Fibroblast of mammary gland (primary cell): Measurements from ENCODE around the gene MAP7D1.

Experiments
- DNase-seq: peaks from one replicate; pipeline ENCODE4 v3.0.0-alpha.2; 2010; ENCODE audit warnings: low read depth
- H3K4me3 ChIP-seq: 2 replicates; pipeline ENCODE4 v1.5.1; 2011; ENCODE audit warnings: low read depth, mild to moderate bottlenecking, low read length, moderate library complexity; ENCODE audit not compliant: control insufficient read depth
- CTCF ChIP-seq: conservative IDR thresholded peaks from 2 replicates; pipeline ENCODE4 v1.5.1; 2011; ENCODE audit warnings: low read depth, low read length, inconsistent platforms; ENCODE audit not compliant: control insufficient read depth, insufficient read depth

Gene MAP7D1

DNA sequence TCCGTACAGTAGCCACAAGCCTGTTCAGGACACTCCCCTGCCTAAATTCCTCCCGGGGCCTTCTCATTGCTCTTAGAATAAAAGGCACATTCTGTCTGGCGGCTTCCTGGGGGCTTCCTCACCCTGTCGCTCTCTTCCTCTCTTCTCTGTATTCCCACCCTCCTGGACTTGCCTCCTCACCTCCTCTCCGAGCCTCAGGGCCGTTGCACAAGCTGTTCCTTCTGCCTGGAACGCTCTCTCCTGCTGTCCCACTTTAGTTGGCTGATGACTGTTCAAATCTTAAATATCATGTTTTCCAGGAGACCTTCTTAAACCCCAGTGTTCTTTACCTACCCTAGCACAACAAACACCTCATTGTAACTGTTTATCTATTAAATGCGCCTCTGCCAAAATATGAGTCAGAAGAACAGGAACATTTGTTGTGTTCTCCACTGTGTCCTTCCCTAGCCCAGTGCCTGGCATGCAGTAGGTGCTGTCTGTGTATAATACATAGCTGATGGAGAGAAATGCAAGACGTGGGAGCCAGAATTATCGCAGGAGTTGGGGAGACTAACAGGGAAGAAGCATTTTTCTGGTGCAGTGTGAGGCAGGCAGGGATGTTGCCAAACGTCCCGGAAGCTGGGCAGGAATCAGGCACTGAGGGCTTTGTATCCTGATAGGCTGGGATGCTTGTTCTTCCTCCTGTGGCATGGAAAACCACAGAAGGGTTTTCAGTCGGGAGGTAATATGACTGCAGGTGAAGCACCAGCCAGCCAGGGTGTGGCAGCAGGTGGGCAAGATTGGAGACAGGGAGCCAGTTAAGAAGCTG lies 44.2 kb downstream of the MAP7D1 start:
- peak; percentile 64 for DNase-seq
- TF ChIP-seq CTCF, result no peak

DNA sequence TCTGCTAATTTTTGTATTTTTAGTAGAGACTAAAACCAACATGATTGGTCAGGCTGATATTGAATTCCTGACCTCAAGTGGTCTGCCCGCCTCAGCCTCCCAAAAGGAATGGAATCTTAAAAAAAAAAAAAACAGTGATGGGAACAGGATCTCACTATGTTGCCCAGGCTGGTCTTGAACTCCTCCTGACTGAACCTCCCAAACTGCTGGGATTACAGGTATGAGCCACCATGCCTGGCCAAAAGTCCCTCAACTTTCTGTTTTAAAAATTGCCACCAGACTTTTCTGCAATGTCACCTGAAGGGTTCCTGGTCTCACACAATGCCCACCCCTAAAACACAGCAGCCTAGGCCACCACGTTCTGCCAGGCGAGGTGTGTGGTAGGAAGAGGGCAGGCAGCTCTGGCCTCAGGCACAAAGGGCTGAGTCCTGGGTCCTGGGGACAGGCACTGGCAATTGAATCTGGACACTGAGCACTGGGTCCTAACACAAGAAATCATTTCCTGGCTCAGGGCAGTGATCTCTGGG lies 47.1 kb downstream of the MAP7D1 start:
- DNase-seq, result no peak
- TF ChIP-seq CTCF, result no peak
- no peak overlapping the region for H3K4me3 ChIP-seq

More for the DNA sequence above, 44.2 kb downstream of the MAP7D1 start:
- no peak overlapping the region for H3K4me3 ChIP-seq

DNA sequence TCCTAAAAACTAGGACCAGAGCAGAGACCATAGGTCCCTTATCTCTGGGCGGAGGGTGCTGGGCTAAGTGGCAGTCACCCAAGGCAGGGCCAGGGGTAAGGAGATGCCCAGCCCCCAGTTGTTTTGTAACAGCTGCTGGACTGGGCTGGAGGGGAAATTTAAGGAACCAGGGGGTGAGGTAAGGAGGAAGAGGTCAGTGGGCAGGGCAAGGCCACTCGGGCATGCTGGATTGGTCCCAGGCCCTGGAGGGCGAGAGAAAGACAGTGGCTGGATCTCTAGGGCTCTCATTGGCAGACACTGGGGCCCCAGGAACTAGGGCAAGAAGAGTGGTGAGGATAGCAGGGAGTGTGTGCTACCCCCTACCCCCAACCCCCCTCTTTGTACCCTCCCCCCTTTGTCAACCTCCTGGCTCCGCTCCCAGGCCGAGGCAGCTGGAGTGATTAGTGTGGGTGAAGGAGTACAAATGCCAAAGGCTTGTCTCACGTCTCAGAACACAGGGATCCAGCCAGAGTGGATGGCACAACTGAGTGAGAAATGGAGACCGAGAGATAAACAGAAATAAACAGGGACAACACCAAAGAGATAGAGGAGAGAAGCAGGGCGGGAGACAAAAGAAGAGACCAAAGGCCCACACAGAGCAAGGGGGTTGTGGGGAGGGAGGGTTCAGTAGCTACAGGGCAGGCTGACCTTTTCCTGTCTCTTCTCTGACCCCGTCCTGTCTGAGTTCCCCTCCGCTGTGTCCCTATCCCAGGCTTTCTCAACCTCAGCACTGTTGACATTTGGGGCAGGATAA lies 47.8 kb downstream of the MAP7D1 start:
- TF ChIP-seq CTCF, result no peak
- DNase-seq, result peak; percentile 40
- H3K4me3 ChIP-seq, result no peak overlapping the region

- no peak for TF ChIP-seq CTCF
- no peak overlapping the region for H3K4me3 ChIP-seq
- DNase-seq, result no peak
These were observed 48.5 kb downstream of the MAP7D1 start for GRCh38 chr1:36204347-36204909.

DNA sequence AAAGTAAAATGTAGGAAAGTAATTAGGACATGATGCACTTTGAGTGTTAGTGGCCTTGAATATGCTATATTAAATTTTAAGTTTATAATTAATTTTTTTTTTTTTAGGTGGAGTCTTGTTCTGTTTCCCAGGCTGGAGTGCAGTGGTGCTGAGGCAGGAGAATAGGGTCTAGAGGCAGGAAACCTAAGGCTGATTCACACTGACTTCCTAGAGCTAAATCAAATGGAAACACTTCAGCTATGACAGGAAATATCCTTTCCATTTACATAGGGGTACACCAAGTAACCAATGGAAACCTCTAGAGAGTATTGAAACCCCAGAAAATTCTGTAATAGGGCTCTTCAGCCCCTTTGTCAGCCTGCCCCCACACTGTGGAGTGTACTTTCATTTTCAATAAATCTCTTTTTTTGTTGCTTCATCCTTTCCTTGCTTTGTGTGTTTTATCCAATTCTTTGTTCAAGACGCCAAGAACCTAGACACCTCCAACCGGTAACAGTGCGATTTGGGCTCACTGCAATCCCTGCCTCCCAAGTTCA lies 50.4 kb downstream of the MAP7D1 start:
- no peak overlapping the region for H3K4me3 ChIP-seq

More for the DNA sequence above, 50.4 kb downstream of the MAP7D1 start:
- no peak for TF ChIP-seq CTCF
- DNase-seq, result no peak
